Pons (tissue), 1 donor: ENCODE measurements around the gene VCL.

Experiments used
- DNase-seq: peaks from one replicate; pipeline ENCODE4 v3.0.0-alpha.2; 2016; ENCODE audit warnings: low spot score

The VCL gene

GRCh38 chr10:74151879-74152722, 154.2 kb downstream of the VCL start:
- no peak for DNase-seq

- no peak for DNase-seq
These were observed 155.2 kb downstream of the VCL start for GRCh38 chr10:74153123-74153522.

GRCh38 chr10:74153676-74154075, 155.8 kb downstream of the VCL start:
- DNase-seq, result no peak

GRCh38 chr10:74156919-74157289, 159.0 kb downstream of the VCL start:
- peak; percentile 38 for DNase-seq

GRCh38 chr10:74160013-74160412, 162.1 kb downstream of the VCL start:
- DNase-seq, result no peak

DNA sequence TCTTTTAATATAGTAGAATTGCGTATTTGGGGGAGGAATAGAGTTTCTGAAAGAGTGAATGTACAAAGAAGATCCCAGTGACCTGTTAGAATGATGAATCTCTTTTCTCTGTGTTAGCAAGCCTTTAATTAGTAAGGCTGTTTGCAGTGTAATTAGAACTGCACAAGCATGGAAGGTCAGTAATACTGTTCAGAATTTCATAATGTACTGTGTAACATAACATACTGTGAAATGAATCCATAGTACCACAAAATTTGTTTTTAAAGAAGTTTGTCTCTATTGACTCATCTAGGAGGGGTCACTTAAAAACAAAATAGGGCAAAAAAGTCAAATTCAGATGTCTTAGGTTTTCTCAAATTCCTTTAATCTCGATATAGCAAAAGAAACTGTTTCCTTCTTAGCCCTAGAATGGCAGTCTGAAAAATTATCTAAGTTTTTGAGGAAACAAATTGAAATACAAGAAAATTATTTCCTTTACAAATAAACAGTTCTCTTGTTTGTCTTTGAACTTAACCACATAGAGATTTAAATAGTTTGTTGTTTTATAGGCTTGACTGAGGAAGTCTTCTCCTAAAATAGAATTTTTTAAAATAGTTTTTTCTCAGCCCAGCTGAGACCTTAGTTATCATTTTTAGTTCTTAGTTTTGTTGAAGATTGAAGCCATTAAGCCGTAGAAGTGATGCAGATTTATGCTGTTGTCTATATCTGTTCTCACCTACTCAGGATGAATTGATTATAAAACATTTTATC, 165.6 kb downstream of the VCL start:
- DNase-seq, result no peak

DNA sequence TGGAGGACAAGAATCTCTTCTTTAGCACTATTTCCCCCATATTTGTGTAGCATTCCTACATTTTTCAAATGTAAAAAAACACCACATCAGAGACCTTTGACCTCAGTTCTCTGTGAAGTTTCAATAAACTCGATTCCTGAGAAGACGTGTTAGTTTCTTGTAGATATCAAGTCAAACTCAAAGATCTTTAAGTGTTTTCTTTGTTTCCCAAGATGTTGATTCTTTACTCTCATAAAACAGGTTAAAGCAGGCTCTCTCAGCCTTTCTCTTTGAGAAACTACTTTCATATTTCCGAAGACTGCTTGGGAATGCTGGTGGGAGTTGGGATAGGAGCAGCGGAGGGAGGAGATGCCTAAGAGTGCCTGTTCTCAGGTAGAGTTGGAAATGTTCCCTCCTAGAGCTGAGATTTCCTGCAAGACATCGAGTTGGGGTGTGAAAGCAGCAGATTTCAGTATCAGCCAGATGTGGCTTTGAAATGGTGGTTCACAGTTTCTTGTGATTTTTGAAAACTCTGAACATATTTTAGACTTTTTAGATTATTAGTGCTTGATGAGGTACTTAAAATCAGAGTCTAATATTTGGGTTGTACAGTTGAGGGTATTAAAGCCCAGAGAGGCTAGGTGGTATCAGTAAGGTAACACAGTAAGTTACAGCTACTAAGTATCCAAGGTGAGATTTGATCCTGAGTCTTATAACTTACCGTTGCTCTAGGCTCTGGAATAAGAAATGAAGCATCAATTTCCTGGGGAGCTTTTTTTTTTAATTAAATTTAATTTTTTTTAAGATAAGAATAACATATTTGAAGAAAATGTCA, 167.0 kb downstream of the VCL start:
- DNase-seq, result no peak

DNA sequence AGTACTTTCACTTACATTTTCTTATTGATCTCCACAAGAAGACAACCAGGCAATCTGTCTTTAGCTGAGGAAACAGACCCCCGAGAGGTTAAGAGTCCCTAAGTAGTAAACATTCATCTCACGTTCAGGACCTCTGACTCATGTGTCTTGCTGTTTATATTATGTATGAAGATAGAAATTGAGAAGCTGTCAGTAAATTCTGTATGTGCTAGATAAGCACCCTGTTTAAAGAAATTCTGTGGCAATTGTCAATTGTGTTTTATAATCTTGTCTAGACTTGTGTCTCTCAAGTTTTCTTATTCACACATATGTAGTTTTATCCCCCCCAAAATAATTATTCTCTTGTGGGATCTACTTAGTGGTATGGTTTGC, 167.6 kb downstream of the VCL start:
- DNase-seq, result no peak

- no peak for DNase-seq
These were observed 169.5 kb downstream of the VCL start for GRCh38 chr10:74167443-74167842.
